Ovary (tissue), 9 donors: Measurements from ENCODE around the gene MACC1. TPM values are rescaled to one million over a fixed set of nuclear protein-coding genes. Genes with fewer than 3 reads are reported as not detected.

Experiments
- DNase-seq, 5 donors: peaks; one replicate each; pipeline ENCODE4 v3.0.0-alpha.2; 2019 to 2020
- H3K27ac ChIP-seq, 2 donors: fragments of 200-600 bp; one replicate each; pipeline versions ENCODE4 v1.5.1 to v1.8.0; 2019 to 2022
- H3K27me3 ChIP-seq: fragments of 200-600 bp; one replicate; pipeline ENCODE4 v1.8.0; 2022
- H3K36me3 ChIP-seq: fragments of 200-600 bp; sonication (generic); one replicate; pipeline ENCODE4 v1.5.1; 2019
- H3K4me1 ChIP-seq: one replicate; pipeline ENCODE4 v1.8.1; 2013; ENCODE audit warnings: mild to moderate bottlenecking, moderate library complexity; ENCODE audit not compliant: insufficient read depth
- H3K4me3 ChIP-seq: fragments of 200-600 bp; sonication (generic); one replicate; pipeline ENCODE4 v1.5.1; 2017
- H3K9me3 ChIP-seq, 2 donors: fragments of 200-600 bp in 1 of 2; sonication (generic) in 1 of 2; one replicate each; pipeline versions ENCODE4 v1.5.1 to v1.8.1; 2013 to 2019; ENCODE audit warnings: mild to moderate bottlenecking in 1 of 2, moderate library complexity in 1 of 2
- CTCF ChIP-seq, 3 donors: fragments of 450-650 bp in 2 of 3; fragments of 200-600 bp in 1 of 3; IDR thresholded peaks; one replicate each; pipeline versions ENCODE4 v1.5.1 to v1.8.0; 2016 to 2022; ENCODE audit warnings: antibody characterized with exemption in 3 of 3, mild to moderate bottlenecking in 1 of 3
- EP300 ChIP-seq: sonication (generic); formaldehyde crosslinking; IDR thresholded peaks from one replicate; pipeline ENCODE4 v1.6.1; 2017; ENCODE audit warnings: antibody characterized with exemption
- POLR2A ChIP-seq: fragments of 450-650 bp; IDR thresholded peaks from one replicate; pipeline ENCODE4 v1.6.1; 2017; ENCODE audit warnings: antibody characterized with exemption, mild to moderate bottlenecking, moderate library complexity
- WGBS, 3 donors: extraction: QIAGEN DNeasy Blood & Tissue Kit in 1 of 3; methylation state at CpG; one replicate each; pipeline versions ENCODE4 v1.1.5 to v1.1.7; 2013 to 2017; 5-methylcytosine and 5-hydroxymethylcytosine counted together
- intact Hi-C, 4 donors: fragments of 100-400 bp; cut with DNase I; formaldehyde crosslinking; loops; one replicate each; pipeline versions ENCODE4 v1.11.0 to v1.15.1; 2022 to 2023
- polyA plus RNA-seq, 2 donors: library from polyadenylated mRNA; stranded (reverse); fragments of 200-250 nt in 1 of 2; fragments of 350-450 nt in 1 of 2; fragmentation: Illumina TruSeq in 1 of 2; extraction: RNeasy Lipid Tissue Mini Kit (QIAGEN cat#74804) in 1 of 2; gene quantifications; one replicate each; pipeline ENCODE4 v1.2.3, GENCODE V29; 2013 to 2014
- total RNA-seq, 7 donors: library from RNA; depleted of rRNA in 2 of 7; stranded (reverse); fragments of >200 nt in 2 of 7; fragmentation: NEBNext Ultra II Directional in 3 of 7; extraction: Animal tissue kit (Norgen Biotek cat#: 25700) in 3 of 7; gene quantifications; one replicate each; pipeline versions ENCODE4 v1.1.0 to v1.2.4, GENCODE V29; 2016 to 2023
- donor health status: DM: no; HTN: no; CAD: no; lungs with moderate emphysema.
- donor health status: DM: no; HTN: no; CAD: no.
- donor health status: Bipolar disorder and iron deficiency.
- donor health status: DM: yes; HTN: yes; CAD: no.
- donor health status: DM: no; HTN: no; CAD: no.
- donor health status: DM: yes; HTN: yes; CAD: no.

Gene MACC1
- total and polyA plus RNA-seq, 9 donors, result 0.05 to 3.5 (median 0.33) TPM; not detected in 2

GRCh38 chr7:20219446-20220292, 2.5 kb upstream of the MACC1 start:
- Histone ChIP-seq H3K4me3 (no peak overlapping the region), H3K36me3 (no peaks in the 10 kb centered on the region), H3K9me3 (no peaks in the 10 kb centered on the region), H3K4me1 (no peaks in the 10 kb centered on the region), H3K27ac (no peak overlapping the region), H3K27me3 (no peaks in the 10 kb centered on the region)
- WGBS, 3 donors, result 84 to 89% (median 85%) methylated on average over 7 of the region's 7 CpGs
- no peak for TF ChIP-seq EP300
- TF ChIP-seq POLR2A, result no peak
- no peak for TF ChIP-seq CTCF (IDR thresholded peaks at IDR 0.05)
- DNase-seq, result no peak
- intact Hi-C loops, result no loop called here

DNA sequence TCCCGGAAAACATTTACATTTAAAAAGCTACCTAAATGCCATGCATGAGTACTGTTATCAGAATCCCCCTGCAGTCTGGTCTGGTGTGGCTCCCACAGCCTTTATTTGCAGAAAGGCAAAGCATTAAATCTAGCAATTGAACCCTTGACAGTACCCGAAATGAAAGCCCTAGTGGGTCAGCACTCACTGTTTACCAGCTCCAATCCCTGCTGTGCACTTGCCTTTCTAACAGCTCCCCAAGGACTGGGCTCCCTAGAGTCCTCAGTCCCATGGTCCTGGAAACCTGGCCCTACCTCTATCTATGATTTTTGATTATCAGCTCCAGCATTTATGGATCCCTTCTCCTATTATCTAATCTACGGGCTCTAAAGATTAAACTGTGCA, 1.9 kb upstream of the MACC1 start:
- no peaks in the 10 kb centered on the region for H3K4me1 ChIP-seq
- no peaks in the 10 kb centered on the region for H3K9me3 ChIP-seq
- H3K36me3 ChIP-seq, result no peaks in the 10 kb centered on the region
- intact Hi-C loops, result no loop called here
- no peak for TF ChIP-seq POLR2A
- TF ChIP-seq EP300, result no peak
- no peak for TF ChIP-seq CTCF (IDR thresholded peaks at IDR 0.05)
- DNase-seq, result no peak
- 87 to 93% (median 88%) methylated on average over 3 of the region's 3 CpGs for WGBS, 3 donors
- no peak overlapping the region for H3K4me3 ChIP-seq
- H3K27ac ChIP-seq, result no peak overlapping the region
- H3K27me3 ChIP-seq, result no peaks in the 10 kb centered on the region

- H3K4me3 ChIP-seq, result no peak overlapping the region
- H3K4me1 ChIP-seq, result no peaks in the 10 kb centered on the region
- H3K27me3 ChIP-seq, result no peaks in the 10 kb centered on the region
- intact Hi-C loops, result no loop called here
- H3K36me3 ChIP-seq, result no peaks in the 10 kb centered on the region
- TF ChIP-seq CTCF (IDR thresholded peaks at IDR 0.05) (no peak), EP300 (no peak), POLR2A (no peak)
- no peaks in the 10 kb centered on the region for H3K9me3 ChIP-seq
- DNase-seq, result no peak
- no peak overlapping the region for H3K27ac ChIP-seq
Observed at GRCh38 chr7:20218279-20218678, 1.1 kb upstream of the MACC1 start.

GRCh38 chr7:20216406-20217036, 663 bp downstream of the MACC1 start:
- 88 to 91% (median 89%) methylated on average over 1 of the region's 1 CpG for WGBS, 3 donors
- no peak overlapping the region for H3K4me3 ChIP-seq
- DNase-seq, result no peak
- H3K4me1 ChIP-seq, result no peaks in the 10 kb centered on the region
- intact Hi-C loops, result no loop called here
- H3K36me3 ChIP-seq, result no peaks in the 10 kb centered on the region
- no peaks in the 10 kb centered on the region for H3K9me3 ChIP-seq
- TF ChIP-seq EP300 (no peak), POLR2A (no peak), CTCF (IDR thresholded peaks at IDR 0.05) (no peak)
- no peaks in the 10 kb centered on the region for H3K27me3 ChIP-seq
- no peak overlapping the region for H3K27ac ChIP-seq
